ENCODE results near the gene SNRPD3. TPM values are rescaled to one million over a fixed set of nuclear protein-coding genes. Genes with fewer than 3 reads are reported as not detected.
A peak's percentile ranks its signal among the peaks of the same experiment; 100 is the strongest.

Gene SNRPD3
- total and polyA plus RNA-seq, 4 donors = 57.2 to 128 (median 85.9) TPM

GRCh38 chr22:24554313-24555164 is 1.3 kb upstream of the SNRPD3 start, which contains the start of gene GUCD1:
Gene GUCD1, minus strand, starts transcription at chr22:24555138. Its CDS starts 147 bp downstream, at chr22:24554991.
- H3K4me3 ChIP-seq (ENCODE audit: low read depth in 1 of 3, low read length in 3 of 3) = peak within 1 kb of the TSS; percentile 89 to 98 (median 96)
- H3K9ac ChIP-seq (ENCODE audit: low read depth in 1 of 2, low read length in 2 of 2) = peak within 1 kb of the TSS; percentile 96 to 99
- peaks cover 3 to 23% (median 19%) of the 10 kb centered on the region in 4 donors for H3K36me3 ChIP-seq (ENCODE audit: control insufficient read depth in 4 of 4, insufficient read depth in 3 of 4, low read depth in 1 of 4, low read length in 3 of 4)
- TF ChIP-seq SP1 (IDR thresholded peaks at IDR 0.05) (peak; percentile 20), RAD21 (IDR thresholded peaks at IDR 0.05) (no peak), RXRA (IDR thresholded peaks at IDR 0.05) (peak; percentile 89 to 94)
- H3K4me1 ChIP-seq (ENCODE audit: control insufficient read depth in 4 of 4, insufficient read depth in 4 of 4, low read length in 3 of 4) = peaks cover 14 to 63% (median 44%) of the 10 kb centered on the region in 4 donors
- no peaks in the 10 kb centered on the region for H3K27me3 ChIP-seq (ENCODE audit: control insufficient read depth in 4 of 4, insufficient read depth in 4 of 4, low read length in 3 of 4)
- WGBS = under 1% methylated on average over 64 of the region's 64 CpGs
- DNase-seq (ENCODE audit: low spot score) = peak; percentile 62
- H3K9me3 ChIP-seq (ENCODE audit: control insufficient read depth in 4 of 4, low read length in 3 of 4) = no peaks in the 10 kb centered on the region
- H3K27ac ChIP-seq (ENCODE audit: low read depth in 1 of 2, low read length in 2 of 2) = peak within 1 kb of the TSS; percentile 97 to 99

DNA sequence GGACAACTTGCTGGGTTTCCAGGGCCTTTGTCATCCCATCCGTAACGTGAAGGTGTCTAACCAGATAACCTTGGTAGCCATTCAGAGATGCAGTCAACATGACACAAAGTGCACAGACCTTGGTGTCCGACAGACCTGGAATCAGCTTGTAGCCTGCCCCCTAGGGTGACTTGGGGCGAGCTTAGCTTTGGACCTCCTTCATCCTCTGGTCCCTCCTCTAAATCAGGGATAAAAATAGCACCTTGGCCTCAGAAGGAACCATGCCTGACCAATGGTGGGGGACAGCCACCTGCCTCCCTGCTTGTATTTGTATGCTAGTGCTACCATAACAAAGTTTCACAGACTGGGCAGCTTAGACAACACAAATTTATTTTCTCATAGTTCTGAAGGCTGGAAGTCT is 3.7 kb downstream of the SNRPD3 start:
- Histone ChIP-seq H3K27ac (ENCODE audit: low read depth in 1 of 2, low read length in 2 of 2) (no peak overlapping the region), H3K27me3 (ENCODE audit: control insufficient read depth in 4 of 4, insufficient read depth in 4 of 4, low read length in 3 of 4) (no peaks in the 10 kb centered on the region), H3K4me1 (ENCODE audit: control insufficient read depth in 4 of 4, insufficient read depth in 4 of 4, low read length in 3 of 4) (peaks cover 0 to 40% (median 30%) of the 10 kb centered on the region in 4 donors), H3K4me3 (ENCODE audit: low read depth in 1 of 3, low read length in 3 of 3) (no peak overlapping the region), H3K9ac (ENCODE audit: low read depth in 1 of 2, low read length in 2 of 2) (no peak overlapping the region), H3K9me3 (ENCODE audit: control insufficient read depth in 4 of 4, low read length in 3 of 4) (no peaks in the 10 kb centered on the region), H3K36me3 (ENCODE audit: control insufficient read depth in 4 of 4, insufficient read depth in 3 of 4, low read depth in 1 of 4, low read length in 3 of 4) (peaks cover 3 to 30% (median 26%) of the 10 kb centered on the region in 4 donors)
- 78% methylated on average over 4 of the region's 4 CpGs for WGBS
- TF ChIP-seq EGR1 (IDR thresholded peaks at IDR 0.05; ENCODE audit: low read depth in 2 of 2) (no peak), FOXA2 (IDR thresholded peaks at IDR 0.05) (no peak), FOXA1 (IDR thresholded peaks at IDR 0.05) (no peak), NR2F2 (IDR thresholded peaks at IDR 0.05) (no peak), HNF4A (conservative IDR thresholded peaks at IDR 0.05) (no peak), RXRA (IDR thresholded peaks at IDR 0.05) (no peak), JUND (IDR thresholded peaks at IDR 0.05) (no peak), ZBTB33 (IDR thresholded peaks at IDR 0.05) (no peak), TAF1 (conservative IDR thresholded peaks at IDR 0.05) (no peak), HNF4G (IDR thresholded peaks at IDR 0.05) (no peak), CTCF (IDR thresholded peaks at IDR 0.05; ENCODE audit: low read depth, low read length, missing input control) (no peak), YY1 (IDR thresholded peaks at IDR 0.05) (no peak), GABPA (IDR thresholded peaks at IDR 0.05 in 1 of 2, conservative IDR thresholded peaks at IDR 0.05 in 1 of 2) (no peak), RAD21 (IDR thresholded peaks at IDR 0.05) (no peak), SP1 (IDR thresholded peaks at IDR 0.05) (no peak)
- TF ChIP-seq, protein P1, sequence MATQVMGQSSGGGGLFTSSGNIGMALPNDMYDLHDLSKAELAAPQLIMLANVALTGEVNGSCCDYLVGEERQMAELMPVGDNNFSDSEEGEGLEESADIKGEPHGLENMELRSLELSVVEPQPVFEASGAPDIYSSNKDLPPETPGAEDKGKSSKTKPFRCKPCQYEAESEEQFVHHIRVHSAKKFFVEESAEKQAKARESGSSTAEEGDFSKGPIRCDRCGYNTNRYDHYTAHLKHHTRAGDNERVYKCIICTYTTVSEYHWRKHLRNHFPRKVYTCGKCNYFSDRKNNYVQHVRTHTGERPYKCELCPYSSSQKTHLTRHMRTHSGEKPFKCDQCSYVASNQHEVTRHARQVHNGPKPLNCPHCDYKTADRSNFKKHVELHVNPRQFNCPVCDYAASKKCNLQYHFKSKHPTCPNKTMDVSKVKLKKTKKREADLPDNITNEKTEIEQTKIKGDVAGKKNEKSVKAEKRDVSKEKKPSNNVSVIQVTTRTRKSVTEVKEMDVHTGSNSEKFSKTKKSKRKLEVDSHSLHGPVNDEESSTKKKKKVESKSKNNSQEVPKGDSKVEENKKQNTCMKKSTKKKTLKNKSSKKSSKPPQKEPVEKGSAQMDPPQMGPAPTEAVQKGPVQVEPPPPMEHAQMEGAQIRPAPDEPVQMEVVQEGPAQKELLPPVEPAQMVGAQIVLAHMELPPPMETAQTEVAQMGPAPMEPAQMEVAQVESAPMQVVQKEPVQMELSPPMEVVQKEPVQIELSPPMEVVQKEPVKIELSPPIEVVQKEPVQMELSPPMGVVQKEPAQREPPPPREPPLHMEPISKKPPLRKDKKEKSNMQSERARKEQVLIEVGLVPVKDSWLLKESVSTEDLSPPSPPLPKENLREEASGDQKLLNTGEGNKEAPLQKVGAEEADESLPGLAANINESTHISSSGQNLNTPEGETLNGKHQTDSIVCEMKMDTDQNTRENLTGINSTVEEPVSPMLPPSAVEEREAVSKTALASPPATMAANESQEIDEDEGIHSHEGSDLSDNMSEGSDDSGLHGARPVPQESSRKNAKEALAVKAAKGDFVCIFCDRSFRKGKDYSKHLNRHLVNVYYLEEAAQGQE (IDR thresholded peaks at IDR 0.05) = no peak
- TF ChIP-seq, protein P2, sequence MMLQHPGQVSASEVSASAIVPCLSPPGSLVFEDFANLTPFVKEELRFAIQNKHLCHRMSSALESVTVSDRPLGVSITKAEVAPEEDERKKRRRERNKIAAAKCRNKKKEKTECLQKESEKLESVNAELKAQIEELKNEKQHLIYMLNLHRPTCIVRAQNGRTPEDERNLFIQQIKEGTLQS (IDR thresholded peaks at IDR 0.05) = no peak
- TF ChIP-seq, protein P3, sequence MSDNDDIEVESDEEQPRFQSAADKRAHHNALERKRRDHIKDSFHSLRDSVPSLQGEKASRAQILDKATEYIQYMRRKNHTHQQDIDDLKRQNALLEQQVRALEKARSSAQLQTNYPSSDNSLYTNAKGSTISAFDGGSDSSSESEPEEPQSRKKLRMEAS (IDR thresholded peaks at IDR 0.05) = no peak
- DNase-seq (ENCODE audit: low spot score) = no peak

All from liver (tissue), 9 donors.